HG02981 (cell line): ENCODE data around the gene KSR2.
"Not testable (repeated sequence)": the region's sequence is repeated elsewhere in the genome, so short reads cannot be mapped to it uniquely, and the experiment has no call there.

ENCODE experiments used
- ATAC-seq: cut with Tn5 transposase; IDR thresholded peaks from one replicate; pipeline ENCODE4 v1.9.1; 2021; ENCODE audit warnings: mild to moderate bottlenecking, moderate library complexity; ENCODE audit not compliant: unreplicated experiment

Gene KSR2

GRCh38 chr12:117768860-117769259, 199.9 kb downstream of the KSR2 start:
- ATAC-seq = no peak

- no peak for ATAC-seq
These were observed 202.8 kb downstream of the KSR2 start for GRCh38 chr12:117766008-117766407.

GRCh38 chr12:117762143-117762542, 206.6 kb downstream of the KSR2 start:
- ATAC-seq = no peak

GRCh38 chr12:117761528-117762100, 207.2 kb downstream of the KSR2 start:
- ATAC-seq = no peak

- no peak for ATAC-seq
These were observed 207.8 kb downstream of the KSR2 start for GRCh38 chr12:117760990-117761389.

GRCh38 chr12:117750657-117751056, 218.1 kb downstream of the KSR2 start:
- ATAC-seq = no peak

GRCh38 chr12:117749431-117749830, 219.4 kb downstream of the KSR2 start:
- ATAC-seq = no peak

- ATAC-seq = not testable (repeated sequence)
These were observed 222.4 kb downstream of the KSR2 start for GRCh38 chr12:117746358-117746757.

- no peak for ATAC-seq
These were observed 224.4 kb downstream of the KSR2 start for GRCh38 chr12:117744418-117744817.

- ATAC-seq = no peak
These were observed 225.0 kb downstream of the KSR2 start for GRCh38 chr12:117743761-117744160.

- ATAC-seq = no peak
These were observed 226.1 kb downstream of the KSR2 start for GRCh38 chr12:117742721-117743120.

- no peak for ATAC-seq
These were observed 230.6 kb downstream of the KSR2 start for GRCh38 chr12:117738233-117738632.

GRCh38 chr12:117733549-117733805, 235.3 kb downstream of the KSR2 start:
- ATAC-seq = no peak

GRCh38 chr12:117732761-117733548, 235.8 kb downstream of the KSR2 start:
- no peak for ATAC-seq

- not testable (repeated sequence) for ATAC-seq
These were observed 237.7 kb downstream of the KSR2 start for GRCh38 chr12:117731131-117731530.

- no peak for ATAC-seq
These were observed 241.5 kb downstream of the KSR2 start for GRCh38 chr12:117727301-117727700.

- ATAC-seq = no peak
These were observed 244.2 kb downstream of the KSR2 start for GRCh38 chr12:117724543-117724942.

GRCh38 chr12:117718559-117718958, 250.2 kb downstream of the KSR2 start:
- no peak for ATAC-seq

- ATAC-seq = no peak
These were observed 250.6 kb downstream of the KSR2 start for GRCh38 chr12:117718141-117718540.

GRCh38 chr12:117714203-117714602, 254.6 kb downstream of the KSR2 start:
- ATAC-seq = no peak

- ATAC-seq = no peak
These were observed 258.7 kb downstream of the KSR2 start for GRCh38 chr12:117710121-117710520.

- ATAC-seq = no peak
These were observed 260.9 kb downstream of the KSR2 start for GRCh38 chr12:117707861-117708260.

GRCh38 chr12:117703584-117703983, 265.2 kb downstream of the KSR2 start:
- no peak for ATAC-seq
